ENCODE data around the gene DTHD1. TPM values are rescaled to one million over a fixed set of nuclear protein-coding genes. Genes with fewer than 3 reads are reported as not detected.

The DTHD1 gene
- total and polyA plus RNA-seq, 4 donors: 1.5 to 33.4 (median 9.1) TPM

DNA sequence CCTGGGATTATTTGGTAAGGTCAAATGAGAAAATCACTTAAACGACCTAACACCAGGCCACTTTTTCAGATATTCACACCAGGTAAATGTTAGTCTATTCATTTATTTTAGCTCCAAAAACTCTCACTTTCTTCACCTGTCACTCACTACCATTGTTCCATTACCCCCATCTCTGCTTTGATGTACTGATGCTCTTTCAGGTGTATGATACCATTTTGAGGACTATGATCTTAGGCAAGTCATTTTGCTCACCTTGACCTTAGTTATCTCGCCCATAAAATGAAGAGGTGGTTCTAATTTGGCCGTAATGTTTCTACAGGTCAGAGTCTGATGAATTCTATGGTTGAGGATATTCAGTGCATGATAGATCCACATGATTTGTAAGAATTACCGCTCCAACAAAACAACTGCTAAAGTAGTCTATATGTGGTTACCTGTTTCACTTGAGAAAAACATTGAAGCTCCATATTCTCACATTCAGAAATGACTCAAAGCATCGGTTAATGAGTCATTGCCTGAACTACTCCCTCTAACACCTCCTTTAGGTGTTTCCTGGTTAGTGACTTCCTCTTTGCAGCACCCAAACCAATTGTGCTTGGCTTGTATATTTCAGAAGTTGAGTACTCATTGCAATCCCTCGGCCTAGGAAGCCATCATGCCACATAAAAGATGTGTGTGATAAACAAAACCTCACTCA is 4.5 kb downstream of the DTHD1 start:
- Histone ChIP-seq H3K9ac (ENCODE audit: insufficient read depth in 1 of 2, low read length in 2 of 2) (no peak overlapping the region), H3K9me3 (ENCODE audit: control insufficient read depth in 4 of 4, insufficient read depth in 3 of 4, low read length in 3 of 4) (no peaks in the 10 kb centered on the region), H3K27ac (ENCODE audit: low read depth in 1 of 2, low read length in 1 of 2) (no peak overlapping the region), H3K4me3 (no peak overlapping the region), H3K4me1 (ENCODE audit: control insufficient read depth in 5 of 5, insufficient read depth in 5 of 5, low read length in 5 of 5) (no peaks in the 10 kb centered on the region), H3K36me3 (ENCODE audit: control insufficient read depth in 4 of 4, insufficient read depth in 4 of 4, low read length in 4 of 4) (no peaks in the 10 kb centered on the region), H3K27me3 (ENCODE audit: control insufficient read depth in 3 of 3, insufficient read depth in 3 of 3, low read length in 2 of 3) (no peaks in the 10 kb centered on the region)
- ATAC-seq (ENCODE audit: insufficient read depth, low FRiP score) (peak; percentile 53), DNase-seq (no peak)
- WGBS, 2 donors: 78 to 81% methylated on average over 6 of the region's 6 CpGs
- TF ChIP-seq, protein P1, sequence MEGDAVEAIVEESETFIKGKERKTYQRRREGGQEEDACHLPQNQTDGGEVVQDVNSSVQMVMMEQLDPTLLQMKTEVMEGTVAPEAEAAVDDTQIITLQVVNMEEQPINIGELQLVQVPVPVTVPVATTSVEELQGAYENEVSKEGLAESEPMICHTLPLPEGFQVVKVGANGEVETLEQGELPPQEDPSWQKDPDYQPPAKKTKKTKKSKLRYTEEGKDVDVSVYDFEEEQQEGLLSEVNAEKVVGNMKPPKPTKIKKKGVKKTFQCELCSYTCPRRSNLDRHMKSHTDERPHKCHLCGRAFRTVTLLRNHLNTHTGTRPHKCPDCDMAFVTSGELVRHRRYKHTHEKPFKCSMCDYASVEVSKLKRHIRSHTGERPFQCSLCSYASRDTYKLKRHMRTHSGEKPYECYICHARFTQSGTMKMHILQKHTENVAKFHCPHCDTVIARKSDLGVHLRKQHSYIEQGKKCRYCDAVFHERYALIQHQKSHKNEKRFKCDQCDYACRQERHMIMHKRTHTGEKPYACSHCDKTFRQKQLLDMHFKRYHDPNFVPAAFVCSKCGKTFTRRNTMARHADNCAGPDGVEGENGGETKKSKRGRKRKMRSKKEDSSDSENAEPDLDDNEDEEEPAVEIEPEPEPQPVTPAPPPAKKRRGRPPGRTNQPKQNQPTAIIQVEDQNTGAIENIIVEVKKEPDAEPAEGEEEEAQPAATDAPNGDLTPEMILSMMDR (IDR thresholded peaks at IDR 0.05; ENCODE audit: control extremely low read depth, extremely low read depth): no peak

- Histone ChIP-seq H3K9me3 (ENCODE audit: control insufficient read depth in 4 of 4, insufficient read depth in 3 of 4, low read length in 3 of 4) (no peaks in the 10 kb centered on the region), H3K9ac (ENCODE audit: insufficient read depth in 1 of 2, low read length in 2 of 2) (no peak overlapping the region), H3K4me1 (ENCODE audit: control insufficient read depth in 5 of 5, insufficient read depth in 5 of 5, low read length in 5 of 5) (no peaks in the 10 kb centered on the region), H3K4me3 (no peak overlapping the region), H3K27me3 (ENCODE audit: control insufficient read depth in 3 of 3, insufficient read depth in 3 of 3, low read length in 2 of 3) (no peaks in the 10 kb centered on the region), H3K27ac (ENCODE audit: low read depth in 1 of 2, low read length in 1 of 2) (no peak overlapping the region), H3K36me3 (ENCODE audit: control insufficient read depth in 4 of 4, insufficient read depth in 4 of 4, low read length in 4 of 4) (no peaks in the 10 kb centered on the region)
- ATAC-seq (ENCODE audit: insufficient read depth, low FRiP score): no peak
- WGBS, 2 donors: 86 to 90% methylated on average over 4 of the region's 4 CpGs
- no peak for DNase-seq
- TF ChIP-seq, protein P1 (IDR thresholded peaks at IDR 0.05; ENCODE audit: control extremely low read depth, extremely low read depth): no peak
Measured at GRCh38 chr4:36286481-36286871, 5.1 kb downstream of the DTHD1 start.

DNA sequence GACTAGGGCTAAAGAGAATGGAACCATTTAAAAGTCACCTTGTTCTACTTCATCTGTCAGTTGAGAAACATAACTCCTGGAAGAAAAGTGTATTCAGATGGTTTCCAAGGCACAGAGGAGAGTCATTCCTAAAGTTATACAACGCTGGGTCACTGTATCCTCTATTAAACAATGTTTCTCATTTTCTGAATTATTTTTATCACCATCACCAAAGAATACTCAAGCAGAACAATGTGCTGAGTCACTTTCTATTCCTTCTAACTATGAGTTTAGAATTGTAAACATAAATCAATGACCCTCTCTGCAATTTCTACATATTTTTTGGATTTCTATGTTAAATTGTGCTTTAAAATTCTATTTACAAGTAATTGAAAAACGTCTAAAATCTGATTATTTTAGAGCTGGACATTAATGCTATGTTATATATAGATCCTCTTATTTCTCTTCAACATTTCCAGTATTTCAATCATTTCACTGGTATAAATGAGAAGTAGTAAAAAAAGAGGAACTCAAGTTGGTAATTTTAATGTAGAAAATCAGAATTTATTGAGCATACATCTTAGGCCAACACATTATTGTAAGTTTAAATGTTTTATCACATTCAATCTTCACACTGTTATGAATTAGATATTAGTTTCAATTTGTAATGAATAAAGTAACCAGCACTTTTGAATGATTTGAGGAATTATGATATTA is 7.5 kb downstream of the DTHD1 start:
- Histone ChIP-seq H3K4me3 (no peak overlapping the region), H3K36me3 (ENCODE audit: control insufficient read depth in 4 of 4, insufficient read depth in 4 of 4, low read length in 4 of 4) (no peaks in the 10 kb centered on the region), H3K9me3 (ENCODE audit: control insufficient read depth in 4 of 4, insufficient read depth in 3 of 4, low read length in 3 of 4) (no peaks in the 10 kb centered on the region), H3K9ac (ENCODE audit: insufficient read depth in 1 of 2, low read length in 2 of 2) (no peak overlapping the region), H3K27me3 (ENCODE audit: control insufficient read depth in 3 of 3, insufficient read depth in 3 of 3, low read length in 2 of 3) (no peaks in the 10 kb centered on the region), H3K27ac (ENCODE audit: low read depth in 1 of 2, low read length in 1 of 2) (no peak overlapping the region), H3K4me1 (ENCODE audit: control insufficient read depth in 5 of 5, insufficient read depth in 5 of 5, low read length in 5 of 5) (no peaks in the 10 kb centered on the region)
- TF ChIP-seq, protein P1 (IDR thresholded peaks at IDR 0.05; ENCODE audit: control extremely low read depth, extremely low read depth): no peak
- DNase-seq (no peak), ATAC-seq (ENCODE audit: insufficient read depth, low FRiP score) (no peak)
- WGBS, 2 donors: 24 to 40% methylated on average over 2 of the region's 2 CpGs
